ENCODE measurements around the gene MACF1.

Gene MACF1

GRCh38 chr1:39269791-39270342 is 65.4 kb downstream of the MACF1 start:
- Histone ChIP-seq H3K27me3 (ENCODE audit: control insufficient read depth, insufficient read depth, low read length) (no peaks in the 10 kb centered on the region), H3K9ac (ENCODE audit: low read depth, low read length) (peak overlapping the region; percentile 15), H3K9me3 (replicated peaks; ENCODE audit: low read length) (no peaks in the 10 kb centered on the region), H3K4me3 (ENCODE audit: low read length) (peak overlapping the region; percentile 31), H3K36me3 (ENCODE audit: insufficient read depth, low read length) (peaks cover 6% of the 10 kb centered on the region), H3K4me1 (ENCODE audit: control insufficient read depth, insufficient read depth, low read length) (peaks cover 57% of the 10 kb centered on the region), H3K4me2 (ENCODE audit: low read length) (peak overlapping the region; percentile 83)

DNA sequence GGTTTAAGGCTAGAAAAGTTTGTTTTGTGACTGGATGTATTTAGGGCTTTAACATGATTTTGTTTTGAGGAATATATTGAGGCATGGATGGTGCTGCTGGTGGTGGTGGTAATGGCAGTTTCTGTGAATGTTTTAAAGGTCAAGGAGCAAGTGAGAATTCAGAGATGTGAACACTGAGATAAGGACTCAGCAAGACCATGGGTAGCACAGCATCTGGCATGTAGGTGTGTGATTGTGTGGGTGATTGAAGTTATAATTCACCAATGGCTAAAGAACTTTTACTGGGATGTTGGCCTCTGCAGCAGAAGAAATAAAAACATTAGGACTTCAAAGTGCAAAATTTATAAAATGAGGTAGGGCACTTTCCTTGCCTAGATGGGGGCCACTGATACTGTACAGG is 65.9 kb downstream of the MACF1 start:
- H3K36me3 ChIP-seq (ENCODE audit: insufficient read depth, low read length) = peaks cover 6% of the 10 kb centered on the region
- peak overlapping the region; percentile 31 for H3K4me3 ChIP-seq (ENCODE audit: low read length)
- H3K9me3 ChIP-seq (replicated peaks; ENCODE audit: low read length) = no peaks in the 10 kb centered on the region
- peak overlapping the region; percentile 83 for H3K4me2 ChIP-seq (ENCODE audit: low read length)
- H3K27me3 ChIP-seq (ENCODE audit: control insufficient read depth, insufficient read depth, low read length) = no peaks in the 10 kb centered on the region
- peaks cover 57% of the 10 kb centered on the region for H3K4me1 ChIP-seq (ENCODE audit: control insufficient read depth, insufficient read depth, low read length)
- H3K9ac ChIP-seq (ENCODE audit: low read depth, low read length) = no peak overlapping the region

- H3K9ac ChIP-seq (ENCODE audit: low read depth, low read length) = peak overlapping the region; percentile 21
- H3K27me3 ChIP-seq (ENCODE audit: control insufficient read depth, insufficient read depth, low read length) = no peaks in the 10 kb centered on the region
- peak overlapping the region; percentile 24 for H3K4me2 ChIP-seq (ENCODE audit: low read length)
- peaks cover 57% of the 10 kb centered on the region for H3K4me1 ChIP-seq (ENCODE audit: control insufficient read depth, insufficient read depth, low read length)
- peaks cover 6% of the 10 kb centered on the region for H3K36me3 ChIP-seq (ENCODE audit: insufficient read depth, low read length)
- H3K9me3 ChIP-seq (replicated peaks; ENCODE audit: low read length) = no peaks in the 10 kb centered on the region
- peak overlapping the region; percentile 2 for H3K4me3 ChIP-seq (ENCODE audit: low read length)
These were observed 67.7 kb downstream of the MACF1 start for GRCh38 chr1:39272027-39272797.

DNA sequence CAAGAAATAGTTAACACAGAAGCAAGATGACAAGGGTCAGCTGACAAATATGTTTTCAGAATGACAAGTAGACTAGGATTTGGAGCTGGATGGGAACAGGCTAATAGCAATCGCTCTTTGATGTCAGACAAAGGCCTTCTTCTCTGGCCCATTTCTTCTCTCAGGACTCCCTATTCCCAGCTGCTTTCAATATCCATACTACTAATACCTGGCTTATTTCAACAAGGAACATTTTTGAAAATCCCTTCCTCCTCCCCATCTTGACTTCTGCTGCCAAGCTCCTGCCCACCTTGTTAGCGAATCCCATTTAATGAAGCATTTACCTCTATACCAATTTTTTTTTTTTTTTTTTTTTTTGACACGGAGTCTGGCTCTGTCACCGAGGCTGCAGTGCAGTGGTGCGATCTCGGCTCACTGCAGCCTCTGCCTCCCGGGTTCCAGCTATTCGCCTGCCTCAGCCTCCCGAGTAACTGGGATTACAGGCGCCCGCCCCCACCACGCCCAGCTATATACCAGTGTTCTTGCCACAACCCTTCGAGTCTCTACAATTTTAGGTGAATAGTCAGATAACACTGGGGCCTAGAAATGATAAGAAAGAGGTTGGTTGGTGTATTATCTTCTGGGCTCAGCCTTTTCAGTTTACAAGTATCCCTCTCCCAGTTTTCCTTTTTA is 68.4 kb downstream of the MACF1 start:
- peaks cover 52% of the 10 kb centered on the region for H3K4me1 ChIP-seq (ENCODE audit: control insufficient read depth, insufficient read depth, low read length)
- H3K36me3 ChIP-seq (ENCODE audit: insufficient read depth, low read length) = peaks cover 6% of the 10 kb centered on the region
- no peaks in the 10 kb centered on the region for H3K27me3 ChIP-seq (ENCODE audit: control insufficient read depth, insufficient read depth, low read length)
- no peaks in the 10 kb centered on the region for H3K9me3 ChIP-seq (replicated peaks; ENCODE audit: low read length)
- no peak overlapping the region for H3K4me3 ChIP-seq (ENCODE audit: low read length)
- H3K9ac ChIP-seq (ENCODE audit: low read depth, low read length) = peak overlapping the region; percentile 21
- H3K4me2 ChIP-seq (ENCODE audit: low read length) = peak overlapping the region; percentile 24

GRCh38 chr1:39275836-39276507 is 71.5 kb downstream of the MACF1 start:
- H3K4me2 ChIP-seq (ENCODE audit: low read length) = no peak overlapping the region
- H3K9me3 ChIP-seq (replicated peaks; ENCODE audit: low read length) = no peaks in the 10 kb centered on the region
- H3K4me3 ChIP-seq (ENCODE audit: low read length) = no peak overlapping the region
- H3K27me3 ChIP-seq (ENCODE audit: control insufficient read depth, insufficient read depth, low read length) = no peaks in the 10 kb centered on the region
- H3K36me3 ChIP-seq (ENCODE audit: insufficient read depth, low read length) = no peaks in the 10 kb centered on the region
- H3K4me1 ChIP-seq (ENCODE audit: control insufficient read depth, insufficient read depth, low read length) = peaks cover 22% of the 10 kb centered on the region
- H3K9ac ChIP-seq (ENCODE audit: low read depth, low read length) = no peak overlapping the region

DNA sequence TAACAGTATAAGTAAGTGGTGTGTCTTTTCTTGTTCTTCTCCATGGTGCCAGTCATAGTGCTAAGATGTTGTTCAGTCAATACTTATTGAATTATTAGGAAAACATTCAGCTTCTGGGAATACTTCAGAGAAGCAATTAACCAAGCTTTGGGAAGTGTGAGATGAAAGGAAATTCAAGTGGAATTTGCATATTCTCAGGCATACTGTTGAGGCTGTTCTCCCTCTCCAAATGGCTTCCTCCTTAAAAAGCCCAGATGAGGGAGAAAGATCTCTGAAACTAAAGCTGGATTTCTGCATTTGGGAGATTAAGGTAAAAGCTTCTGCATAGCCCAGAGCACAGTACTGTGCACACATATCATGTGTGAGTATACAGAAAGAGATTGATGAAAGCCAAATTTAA is 73.4 kb downstream of the MACF1 start:
- Histone ChIP-seq H3K4me1 (ENCODE audit: control insufficient read depth, insufficient read depth, low read length) (peaks cover 15% of the 10 kb centered on the region), H3K9me3 (replicated peaks; ENCODE audit: low read length) (no peaks in the 10 kb centered on the region), H3K4me3 (ENCODE audit: low read length) (no peak overlapping the region), H3K36me3 (ENCODE audit: insufficient read depth, low read length) (peaks cover 4% of the 10 kb centered on the region), H3K9ac (ENCODE audit: low read depth, low read length) (no peak overlapping the region), H3K4me2 (ENCODE audit: low read length) (no peak overlapping the region), H3K27me3 (ENCODE audit: control insufficient read depth, insufficient read depth, low read length) (no peaks in the 10 kb centered on the region)

GRCh38 chr1:39282537-39283216 is 78.2 kb downstream of the MACF1 start:
- H3K36me3 ChIP-seq (ENCODE audit: insufficient read depth, low read length) = peaks cover 43% of the 10 kb centered on the region
- H3K4me1 ChIP-seq (ENCODE audit: control insufficient read depth, insufficient read depth, low read length) = peaks cover 12% of the 10 kb centered on the region
- no peak overlapping the region for H3K9ac ChIP-seq (ENCODE audit: low read depth, low read length)
- no peaks in the 10 kb centered on the region for H3K27me3 ChIP-seq (ENCODE audit: control insufficient read depth, insufficient read depth, low read length)
- H3K4me3 ChIP-seq (ENCODE audit: low read length) = no peak overlapping the region
- H3K9me3 ChIP-seq (replicated peaks; ENCODE audit: low read length) = no peaks in the 10 kb centered on the region
- H3K4me2 ChIP-seq (ENCODE audit: low read length) = no peak overlapping the region

DNA sequence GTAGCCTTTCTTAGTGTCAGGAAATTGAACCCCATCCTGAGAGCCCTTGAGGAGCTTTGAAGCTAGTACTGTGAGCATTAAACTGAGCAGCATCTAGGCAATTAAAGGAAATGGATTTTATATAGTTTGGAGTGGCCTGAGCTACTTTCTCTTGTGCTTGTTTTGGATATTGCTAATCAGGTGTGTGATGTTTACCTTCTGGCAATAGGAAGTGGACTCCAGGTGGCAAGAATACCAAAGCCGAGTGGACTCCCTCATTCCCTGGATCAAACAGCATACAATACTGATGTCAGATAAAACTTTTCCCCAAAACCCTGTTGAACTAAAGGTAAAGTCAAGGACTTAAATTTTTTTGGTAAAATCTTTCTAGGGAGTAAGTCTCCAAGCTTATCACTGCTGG is 79.4 kb downstream of the MACF1 start:
- Histone ChIP-seq H3K4me3 (ENCODE audit: low read length) (no peak overlapping the region), H3K27me3 (ENCODE audit: control insufficient read depth, insufficient read depth, low read length) (no peaks in the 10 kb centered on the region), H3K9me3 (replicated peaks; ENCODE audit: low read length) (no peaks in the 10 kb centered on the region), H3K36me3 (ENCODE audit: insufficient read depth, low read length) (peaks cover 48% of the 10 kb centered on the region), H3K4me1 (ENCODE audit: control insufficient read depth, insufficient read depth, low read length) (peaks cover 16% of the 10 kb centered on the region), H3K9ac (ENCODE audit: low read depth, low read length) (no peak overlapping the region), H3K4me2 (ENCODE audit: low read length) (no peak overlapping the region)

- Histone ChIP-seq H3K4me3 (ENCODE audit: low read length) (no peak overlapping the region), H3K36me3 (ENCODE audit: insufficient read depth, low read length) (peaks cover 68% of the 10 kb centered on the region), H3K4me2 (ENCODE audit: low read length) (no peak overlapping the region), H3K9me3 (replicated peaks; ENCODE audit: low read length) (no peaks in the 10 kb centered on the region), H3K9ac (ENCODE audit: low read depth, low read length) (no peak overlapping the region), H3K27me3 (ENCODE audit: control insufficient read depth, insufficient read depth, low read length) (no peaks in the 10 kb centered on the region), H3K4me1 (ENCODE audit: control insufficient read depth, insufficient read depth, low read length) (peaks cover 14% of the 10 kb centered on the region)
These were observed 83.0 kb downstream of the MACF1 start for GRCh38 chr1:39287541-39287940.

DNA sequence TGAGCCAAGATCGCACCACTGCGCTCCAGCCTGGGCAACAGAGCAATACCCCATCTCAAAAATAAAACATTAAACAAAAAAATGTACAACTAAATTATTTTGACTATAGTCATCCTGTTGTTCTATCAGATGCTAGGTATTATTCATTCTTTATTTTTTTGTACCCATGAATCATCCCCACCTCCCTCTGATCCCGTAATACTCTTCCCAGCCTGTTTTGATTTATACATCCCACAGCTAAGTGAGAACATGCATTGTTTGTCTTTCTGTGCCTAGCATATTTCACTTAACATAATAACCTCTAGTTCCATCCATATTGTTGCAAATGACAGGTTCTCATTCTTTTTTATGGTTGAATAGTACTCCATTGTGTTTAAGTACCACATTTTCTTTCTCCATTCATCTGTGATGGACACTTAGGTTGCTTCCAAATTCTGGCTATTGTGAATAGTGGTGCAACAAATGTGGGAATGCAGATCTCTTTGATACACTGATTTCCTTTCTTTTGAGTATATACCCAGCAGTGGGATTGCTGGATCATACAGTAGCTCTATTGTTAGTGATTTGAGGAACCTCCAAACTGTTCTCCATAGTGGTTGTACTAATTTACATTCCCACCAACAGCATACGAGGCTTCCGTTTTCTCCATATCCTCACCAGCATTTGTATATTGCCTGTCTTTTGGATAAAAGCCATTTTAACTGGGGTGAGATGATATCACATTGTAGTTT is 84.4 kb downstream of the MACF1 start:
- peaks cover 72% of the 10 kb centered on the region for H3K36me3 ChIP-seq (ENCODE audit: insufficient read depth, low read length)
- no peak overlapping the region for H3K4me2 ChIP-seq (ENCODE audit: low read length)
- no peaks in the 10 kb centered on the region for H3K27me3 ChIP-seq (ENCODE audit: control insufficient read depth, insufficient read depth, low read length)
- H3K4me1 ChIP-seq (ENCODE audit: control insufficient read depth, insufficient read depth, low read length) = peaks cover 22% of the 10 kb centered on the region
- no peak overlapping the region for H3K9ac ChIP-seq (ENCODE audit: low read depth, low read length)
- no peaks in the 10 kb centered on the region for H3K9me3 ChIP-seq (replicated peaks; ENCODE audit: low read length)
- no peak overlapping the region for H3K4me3 ChIP-seq (ENCODE audit: low read length)

Measured in skeletal muscle satellite cell (primary cell).